GM19023 (cell line): ENCODE results near the gene PPFIBP2.

Experiments used
- ATAC-seq: cut with Tn5 transposase; IDR thresholded peaks from one replicate; pipeline ENCODE4 v1.9.1; 2021; ENCODE audit warnings: mild to moderate bottlenecking, moderate library complexity; ENCODE audit not compliant: unreplicated experiment

The PPFIBP2 gene

GRCh38 chr11:7595016-7595866 is 81.4 kb downstream of the PPFIBP2 start:
- no peak for ATAC-seq

DNA sequence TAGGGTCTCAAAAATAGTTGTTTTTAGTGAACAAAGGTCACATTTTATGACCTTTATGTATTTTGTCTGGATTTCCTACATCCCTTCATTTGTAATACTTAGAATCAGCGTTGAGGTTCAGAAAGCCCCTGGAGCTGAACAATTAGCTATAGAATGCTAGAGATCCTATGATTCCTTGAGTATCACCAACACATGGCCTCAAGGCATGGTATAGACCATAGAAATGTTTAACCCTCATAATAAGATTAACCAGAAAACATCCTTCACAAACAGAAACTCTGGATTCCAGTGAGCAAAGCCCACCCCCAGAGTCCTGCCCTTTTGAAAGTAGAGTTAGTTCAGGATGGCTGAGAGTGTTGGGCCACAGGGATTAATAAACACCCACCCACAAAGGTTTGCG is 82.2 kb downstream of the PPFIBP2 start:
- no peak for ATAC-seq

- no peak for ATAC-seq
Observed at GRCh38 chr11:7596975-7597391, 83.2 kb downstream of the PPFIBP2 start.

- ATAC-seq: no peak
Observed at GRCh38 chr11:7597620-7598019, 83.8 kb downstream of the PPFIBP2 start.

GRCh38 chr11:7599209-7599608 is 85.4 kb downstream of the PPFIBP2 start:
- no peak for ATAC-seq

GRCh38 chr11:7600205-7600775 is 86.5 kb downstream of the PPFIBP2 start:
- ATAC-seq: no peak

DNA sequence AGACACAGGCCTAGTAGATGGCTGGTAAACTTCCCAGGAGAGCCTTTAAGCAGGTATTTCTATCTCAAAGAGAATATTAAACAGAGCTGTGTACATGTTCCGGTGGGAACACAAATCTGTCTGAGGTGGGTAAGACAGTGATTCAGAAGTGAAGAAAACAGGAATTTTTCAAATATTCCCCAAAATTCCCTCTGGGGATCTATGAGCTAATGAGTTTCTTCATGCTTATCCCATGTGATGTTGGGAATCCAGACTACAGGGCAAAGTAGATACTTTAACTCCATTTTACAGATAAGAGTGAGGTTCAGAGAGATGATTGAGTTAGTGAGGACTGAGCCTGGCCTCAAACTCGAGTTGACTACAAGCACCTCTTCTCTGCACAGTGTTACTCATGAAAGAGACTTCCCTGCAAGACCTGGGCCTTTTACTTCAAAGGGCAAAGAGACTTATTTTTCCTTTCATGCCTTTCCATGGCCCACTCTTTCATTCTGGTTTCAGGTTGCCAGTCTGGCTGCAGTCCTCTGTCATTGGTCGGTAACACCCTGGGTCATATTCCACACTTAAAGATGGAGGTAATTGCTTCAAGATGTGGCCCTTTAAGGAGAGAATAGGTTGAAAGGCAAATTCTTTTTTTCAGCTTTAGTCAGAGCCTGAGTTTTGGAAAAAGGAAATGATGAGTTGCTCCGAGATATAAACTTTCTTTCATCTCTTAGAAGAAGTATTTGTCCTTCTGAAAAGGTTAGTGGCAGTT is 89.4 kb downstream of the PPFIBP2 start:
- ATAC-seq: no peak

- ATAC-seq: no peak
Observed at GRCh38 chr11:7604331-7604955, 90.6 kb downstream of the PPFIBP2 start.

DNA sequence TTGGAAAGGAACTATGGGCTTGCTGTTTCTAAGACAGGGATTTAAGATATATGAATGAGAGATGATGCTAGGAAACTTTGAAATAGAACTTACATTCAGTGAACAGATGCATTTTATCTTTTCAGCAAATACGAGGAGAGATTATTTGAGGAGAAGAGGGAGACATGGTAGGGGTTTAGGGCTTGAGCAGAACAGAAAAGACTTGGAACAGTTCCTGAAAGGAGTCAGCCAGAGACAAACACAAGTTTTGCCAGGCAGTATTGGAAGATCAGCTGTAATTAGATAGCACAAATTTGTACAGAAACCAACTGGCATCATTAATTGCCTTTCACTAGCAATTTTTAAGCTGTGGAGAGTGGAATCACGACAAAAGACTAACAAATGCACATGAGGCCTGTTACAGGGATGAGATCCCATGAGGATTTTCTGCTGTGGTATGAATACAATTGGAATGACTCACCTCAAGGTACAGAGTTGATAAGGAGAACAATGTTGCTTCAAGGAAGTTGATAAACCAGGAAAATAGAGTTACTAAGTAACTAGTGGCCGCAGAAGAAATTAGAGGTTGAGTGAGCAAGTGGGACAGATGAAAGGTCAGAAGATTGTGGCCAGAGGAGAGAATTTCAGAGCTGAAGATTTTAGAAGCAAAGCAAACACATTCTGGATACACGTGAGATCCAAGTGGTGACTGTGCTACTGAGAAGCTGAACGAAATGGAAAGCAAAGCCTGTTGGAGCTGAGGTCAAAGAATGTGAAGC is 91.6 kb downstream of the PPFIBP2 start:
- ATAC-seq: no peak

DNA sequence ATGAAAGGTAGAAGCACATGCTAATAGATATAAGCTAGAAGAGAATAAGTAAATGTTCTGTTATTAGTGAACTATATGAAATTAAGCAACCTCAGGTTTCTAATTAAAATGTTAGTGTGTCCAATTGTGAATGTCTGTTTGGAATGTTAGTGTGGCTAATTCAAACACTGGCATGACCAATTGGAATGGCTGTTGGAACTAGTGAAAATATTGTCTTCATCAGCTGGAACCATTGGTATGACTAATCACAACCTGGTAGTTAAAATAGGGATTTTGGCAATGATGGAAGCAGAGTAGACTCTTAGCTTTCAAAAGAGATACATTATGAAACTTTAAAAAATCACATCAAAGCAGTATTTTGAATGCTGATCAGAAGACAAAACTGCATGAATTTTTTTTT is 92.7 kb downstream of the PPFIBP2 start:
- no peak for ATAC-seq

GRCh38 chr11:7609015-7609414 is 95.2 kb downstream of the PPFIBP2 start:
- no peak for ATAC-seq

- no peak for ATAC-seq
Observed at GRCh38 chr11:7609521-7609920, 95.7 kb downstream of the PPFIBP2 start.

DNA sequence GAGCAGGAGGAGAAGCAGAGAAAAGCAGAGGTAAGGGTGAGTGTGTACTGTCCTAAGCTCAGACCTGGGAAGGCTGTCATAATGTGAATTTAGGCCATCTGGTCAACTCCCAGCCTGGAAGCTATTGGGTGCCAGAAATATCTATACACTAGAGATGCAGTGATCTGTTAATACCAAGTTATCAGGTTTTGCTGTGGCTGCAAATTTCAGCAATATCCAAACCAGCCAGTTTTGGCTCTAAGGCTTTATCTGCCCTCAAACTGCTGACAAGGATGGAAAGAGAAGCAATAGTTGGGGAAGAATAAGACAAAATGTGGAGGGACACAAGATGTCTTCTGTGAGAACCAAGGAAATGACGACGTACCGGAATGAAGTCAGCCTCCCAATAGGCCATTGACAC is 96.6 kb downstream of the PPFIBP2 start:
- no peak for ATAC-seq

DNA sequence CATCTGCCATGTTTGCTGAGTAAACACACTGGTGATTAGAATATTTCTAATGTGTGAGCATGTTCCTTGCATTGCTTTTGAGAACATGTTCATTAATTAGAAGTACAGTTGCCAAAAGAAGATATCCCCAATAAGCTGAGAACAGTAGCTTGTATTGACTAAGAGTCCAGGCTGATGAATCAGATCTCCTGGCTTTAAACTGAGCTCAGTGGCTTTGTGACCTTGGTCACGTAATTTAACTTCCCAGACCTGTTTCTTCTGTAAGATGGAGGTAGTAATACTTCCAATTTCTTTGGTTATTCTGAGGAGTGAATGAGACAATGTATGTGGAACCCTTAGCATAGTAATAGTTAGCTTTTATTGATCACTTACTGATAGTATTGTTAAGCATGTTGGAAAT is 97.6 kb downstream of the PPFIBP2 start:
- ATAC-seq: no peak

DNA sequence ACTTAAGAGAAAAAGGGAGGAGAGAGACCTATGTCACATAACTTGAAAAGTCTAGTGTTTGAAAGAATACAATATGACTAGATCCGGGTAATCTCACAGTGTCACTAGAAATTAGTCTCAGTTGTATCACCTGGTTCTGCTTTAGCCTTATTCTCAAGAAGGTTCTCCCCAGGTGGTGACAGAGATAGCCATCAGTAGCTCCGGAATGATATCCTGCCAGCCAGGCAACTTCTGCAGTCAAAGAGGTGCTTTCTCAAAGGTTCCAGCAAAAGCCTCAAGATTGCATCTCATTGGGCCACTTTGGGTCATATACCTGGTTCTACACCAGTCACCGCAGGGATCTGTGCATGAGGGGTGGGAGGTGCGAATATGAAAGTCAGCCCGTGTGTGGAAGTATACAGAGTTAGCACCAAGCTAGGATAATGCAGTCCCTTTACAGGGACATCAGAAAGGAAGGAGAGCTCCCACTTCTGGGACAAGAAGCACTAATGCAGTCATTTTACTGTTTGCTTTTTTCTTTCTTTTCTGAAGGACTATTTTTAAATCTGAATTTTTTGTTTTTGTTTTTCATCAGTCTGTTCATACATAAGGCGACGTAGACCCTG is 98.4 kb downstream of the PPFIBP2 start:
- ATAC-seq: no peak

GRCh38 chr11:7612661-7613393 is 99.0 kb downstream of the PPFIBP2 start:
- no peak for ATAC-seq

- ATAC-seq: no peak
Observed at GRCh38 chr11:7613394-7613720, 99.6 kb downstream of the PPFIBP2 start.

- ATAC-seq: no peak
Observed at GRCh38 chr11:7614656-7615055, 100.9 kb downstream of the PPFIBP2 start.

- no peak for ATAC-seq
Observed at GRCh38 chr11:7617032-7617431, 103.2 kb downstream of the PPFIBP2 start.

DNA sequence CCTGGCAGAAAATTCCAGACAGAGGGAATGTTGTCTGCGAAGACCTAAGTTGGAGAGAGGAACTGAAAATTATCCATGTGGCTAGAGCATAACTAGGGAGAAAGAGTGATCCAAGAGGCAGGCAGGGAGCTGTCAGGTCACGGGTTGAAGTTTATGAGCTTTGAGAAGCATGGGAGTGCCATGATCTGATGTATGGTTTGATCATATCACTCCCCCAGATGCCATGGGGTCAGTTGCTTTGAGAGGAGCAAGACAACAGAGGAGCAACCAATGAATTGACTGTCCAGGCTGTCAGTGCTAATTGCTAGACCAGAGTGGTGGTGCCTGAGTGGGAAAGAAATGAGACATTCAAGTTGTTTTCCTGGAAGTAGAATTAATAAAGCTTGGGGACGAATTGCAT is 105.5 kb downstream of the PPFIBP2 start:
- no peak for ATAC-seq
